Lower leg skin (tissue), 4 donors: ENCODE measurements around the gene AFF4. TPM values are rescaled to one million over a fixed set of nuclear protein-coding genes. Genes with fewer than 3 reads are reported as not detected.

Experiments
- DNase-seq, 2 donors: peaks; one replicate each; pipeline ENCODE4 v3.0.0-alpha.2; 2019; ENCODE audit warnings: low spot score in 2 of 2
- H3K4me3 ChIP-seq: fragments of 200-600 bp; sonication (generic); 2 replicates; pipeline ENCODE4 v1.5.1; 2017; ENCODE audit warnings: mild to moderate bottlenecking, low read depth; ENCODE audit not compliant: poor library complexity, severe bottlenecking
- CTCF ChIP-seq, 3 donors: fragments of 450-650 bp; IDR thresholded peaks; one replicate each; pipeline ENCODE4 v1.5.1; 2016; ENCODE audit warnings: antibody characterized with exemption in 3 of 3, mild to moderate bottlenecking in 3 of 3, moderate library complexity in 2 of 3
- POLR2A ChIP-seq, 2 donors: fragments of 450-650 bp; IDR thresholded peaks; one replicate each; pipeline ENCODE4 v1.6.1; 2016 to 2017; ENCODE audit warnings: antibody characterized with exemption in 2 of 2, mild to moderate bottlenecking in 1 of 2, moderate library complexity in 1 of 2
- whole genome bisulfite sequencing, 2 donors: methylation state at CpG; one replicate each; pipeline ENCODE4 v1.1.5; 2018; 5-methylcytosine and 5-hydroxymethylcytosine counted together
- intact Hi-C: fragments of 100-400 bp; cut with DNase I; formaldehyde crosslinking; loops from one replicate; pipeline ENCODE4 v1.15.0; 2023; ENCODE audit warnings: low total_unique reads
- total RNA-seq, 4 donors: library from RNA; depleted of rRNA; stranded (reverse); fragments of >200 nt; gene quantifications; one replicate each; pipeline ENCODE4 v1.1.0, GENCODE V29; 2016

Gene AFF4
- total RNA-seq, 4 donors from 2014 or later: 47.9 to 79.2 (median 57.9) TPM

GRCh38 chr5:132887283-132887682 is 76.2 kb downstream of the AFF4 start:
- TF ChIP-seq CTCF (IDR thresholded peaks at IDR 0.05): no peak
- TF ChIP-seq POLR2A (IDR thresholded peaks at IDR 0.05): no peak
- DNase-seq: no peak
- intact Hi-C loops: no loop called here
- no peak overlapping the region for H3K4me3 ChIP-seq
- 16 to 21% methylated on average over 1 of the region's 1 CpG for WGBS, 2 donors

- H3K4me3 ChIP-seq: no peak overlapping the region
- TF ChIP-seq CTCF (IDR thresholded peaks at IDR 0.05) (no peak), POLR2A (IDR thresholded peaks at IDR 0.05) (no peak)
- WGBS, 2 donors: 90 to 91% methylated on average over 11 of the region's 11 CpGs
- intact Hi-C loops: no loop called here
- DNase-seq: no peak
These were observed 77.2 kb downstream of the AFF4 start for GRCh38 chr5:132886064-132886823.

- WGBS, 2 donors: 61 to 72% methylated on average over 2 of the region's 2 CpGs
- intact Hi-C loops: no loop called here
- TF ChIP-seq CTCF (IDR thresholded peaks at IDR 0.05): no peak
- TF ChIP-seq POLR2A (IDR thresholded peaks at IDR 0.05): no peak
These were observed 78.9 kb downstream of the AFF4 start for GRCh38 chr5:132884548-132884947.

GRCh38 chr5:132883261-132883834 is 80.1 kb downstream of the AFF4 start:
- peak in 1 of 2 donors; percentile 39 for DNase-seq
- 27 to 29% methylated on average over 2 of the region's 2 CpGs for WGBS, 2 donors
- intact Hi-C loops: no loop called here
- TF ChIP-seq CTCF (IDR thresholded peaks at IDR 0.05): no peak
- TF ChIP-seq POLR2A (IDR thresholded peaks at IDR 0.05): no peak
- H3K4me3 ChIP-seq: no peak overlapping the region

More at GRCh38 chr5:132884548-132884947, 78.9 kb downstream of the AFF4 start:
- H3K4me3 ChIP-seq: no peak overlapping the region
- DNase-seq: no peak

GRCh38 chr5:132877938-132878337 is 85.5 kb downstream of the AFF4 start:
- WGBS, 2 donors: 63 to 74% methylated on average over 3 of the region's 3 CpGs
- H3K4me3 ChIP-seq: no peak overlapping the region
- intact Hi-C loops: no loop called here
- TF ChIP-seq CTCF (IDR thresholded peaks at IDR 0.05) (no peak), POLR2A (IDR thresholded peaks at IDR 0.05) (no peak)
- DNase-seq: no peak
